ENCODE results near the gene SHC4. TPM values are rescaled to one million over a fixed set of nuclear protein-coding genes. Genes with fewer than 3 reads are reported as not detected.

Gene SHC4
- polyA plus RNA-seq, 1 donor (not counting 4 experiments of a cell fraction or from before 2014, with no cell fraction given): 0.94 TPM

DNA sequence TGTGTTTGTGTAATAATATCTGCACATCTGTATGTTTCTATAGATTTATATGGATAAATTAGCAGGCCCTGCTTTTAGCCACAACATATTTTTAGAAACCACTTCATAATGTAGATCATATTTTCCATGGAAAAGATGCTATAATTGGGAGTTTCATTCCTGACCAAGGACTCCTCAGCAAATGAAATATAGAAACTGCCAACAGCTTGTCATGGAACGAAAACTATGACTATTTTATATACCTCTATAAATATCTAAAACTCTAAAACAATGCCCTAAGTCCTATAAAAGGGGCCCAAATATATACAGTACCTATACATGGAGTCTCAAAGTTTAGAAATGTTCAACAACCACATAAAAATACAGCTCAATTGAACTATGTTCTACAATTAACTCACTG is 57.9 kb downstream of the SHC4 start:
- Histone ChIP-seq H3K9ac (ENCODE audit: control insufficient read depth, extremely low read depth, insufficient read depth, low read length) (no peak overlapping the region), H3K9me3 (ENCODE audit: control insufficient read depth, low read depth, low read length) (no peaks in the 10 kb centered on the region), H3K4me2 (ENCODE audit: control insufficient read depth, extremely low read depth, insufficient read depth, low read depth, low read length) (no peak overlapping the region), H2AFZ (ENCODE audit: control insufficient read depth, low read length) (no peak overlapping the region), H4K20me1 (ENCODE audit: control insufficient read depth, extremely low read depth, insufficient read depth, low read length) (no peaks in the 10 kb centered on the region), H3K36me3 (ENCODE audit: control insufficient read depth in 2 of 2, extremely low read depth in 1 of 2, insufficient read depth in 2 of 2, low read length in 2 of 2) (no peaks in the 10 kb centered on the region), H3K79me2 (ENCODE audit: control insufficient read depth, insufficient read depth, low read length) (no peaks in the 10 kb centered on the region), H3K4me1 (ENCODE audit: control insufficient read depth, extremely low read depth, insufficient read depth, low read length) (no peaks in the 10 kb centered on the region), H3K9me1 (ENCODE audit: control insufficient read depth, extremely low read depth, insufficient read depth, low read length) (no peaks in the 10 kb centered on the region), H3K27me3 (ENCODE audit: control insufficient read depth, extremely low read depth, insufficient read depth, low read length) (no peaks in the 10 kb centered on the region), H3K4me3 (ENCODE audit: control insufficient read depth in 2 of 3, extremely low read depth in 1 of 3, insufficient read depth in 2 of 3, low read depth in 1 of 3, low read length in 3 of 3) (no peak overlapping the region), H3K27ac (ENCODE audit: control insufficient read depth, insufficient read depth, low read length) (no peak overlapping the region)
- DNase-seq (ENCODE audit: low read depth, low spot score): no peak
- TF ChIP-seq, protein P1, sequence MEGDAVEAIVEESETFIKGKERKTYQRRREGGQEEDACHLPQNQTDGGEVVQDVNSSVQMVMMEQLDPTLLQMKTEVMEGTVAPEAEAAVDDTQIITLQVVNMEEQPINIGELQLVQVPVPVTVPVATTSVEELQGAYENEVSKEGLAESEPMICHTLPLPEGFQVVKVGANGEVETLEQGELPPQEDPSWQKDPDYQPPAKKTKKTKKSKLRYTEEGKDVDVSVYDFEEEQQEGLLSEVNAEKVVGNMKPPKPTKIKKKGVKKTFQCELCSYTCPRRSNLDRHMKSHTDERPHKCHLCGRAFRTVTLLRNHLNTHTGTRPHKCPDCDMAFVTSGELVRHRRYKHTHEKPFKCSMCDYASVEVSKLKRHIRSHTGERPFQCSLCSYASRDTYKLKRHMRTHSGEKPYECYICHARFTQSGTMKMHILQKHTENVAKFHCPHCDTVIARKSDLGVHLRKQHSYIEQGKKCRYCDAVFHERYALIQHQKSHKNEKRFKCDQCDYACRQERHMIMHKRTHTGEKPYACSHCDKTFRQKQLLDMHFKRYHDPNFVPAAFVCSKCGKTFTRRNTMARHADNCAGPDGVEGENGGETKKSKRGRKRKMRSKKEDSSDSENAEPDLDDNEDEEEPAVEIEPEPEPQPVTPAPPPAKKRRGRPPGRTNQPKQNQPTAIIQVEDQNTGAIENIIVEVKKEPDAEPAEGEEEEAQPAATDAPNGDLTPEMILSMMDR (optimal IDR thresholded peaks at IDR 0.05 in 1 of 3, IDR thresholded peaks at IDR 0.05 in 1 of 3, conservative IDR thresholded peaks at IDR 0.05 in 1 of 3; ENCODE audit: extremely low read depth in 1 of 3, insufficient read depth in 2 of 3, low read length in 3 of 3): no peak
- no peak for TF ChIP-seq EZH2 (IDR thresholded peaks at IDR 0.05; ENCODE audit: low read length)
- FAIRE-seq: no peak
- dilution Hi-C loops (cut with MboI; ENCODE audit: extremely low pct_ligation_motif_present, low sequenced_read_pairs): no loop called here

GRCh38 chr15:48905216-48905615 is 58.5 kb downstream of the SHC4 start:
- no peaks in the 10 kb centered on the region for H3K9me3 ChIP-seq (ENCODE audit: control insufficient read depth, low read depth, low read length)
- H3K27ac ChIP-seq (ENCODE audit: control insufficient read depth, insufficient read depth, low read length): no peak overlapping the region
- H3K27me3 ChIP-seq (ENCODE audit: control insufficient read depth, extremely low read depth, insufficient read depth, low read length): no peaks in the 10 kb centered on the region
- H3K9me1 ChIP-seq (ENCODE audit: control insufficient read depth, extremely low read depth, insufficient read depth, low read length): no peaks in the 10 kb centered on the region
- H3K36me3 ChIP-seq (ENCODE audit: control insufficient read depth in 2 of 2, extremely low read depth in 1 of 2, insufficient read depth in 2 of 2, low read length in 2 of 2): no peaks in the 10 kb centered on the region
- dilution Hi-C loops (cut with MboI; ENCODE audit: extremely low pct_ligation_motif_present, low sequenced_read_pairs): no loop called here
- H3K4me3 ChIP-seq (ENCODE audit: control insufficient read depth in 2 of 3, extremely low read depth in 1 of 3, insufficient read depth in 2 of 3, low read depth in 1 of 3, low read length in 3 of 3): no peak overlapping the region
- H2AFZ ChIP-seq (ENCODE audit: control insufficient read depth, low read length): no peak overlapping the region
- DNase-seq (ENCODE audit: low read depth, low spot score) (no peak), FAIRE-seq (no peak)
- H3K4me1 ChIP-seq (ENCODE audit: control insufficient read depth, extremely low read depth, insufficient read depth, low read length): no peaks in the 10 kb centered on the region
- no peak overlapping the region for H3K4me2 ChIP-seq (ENCODE audit: control insufficient read depth, extremely low read depth, insufficient read depth, low read depth, low read length)
- no peak overlapping the region for H3K9ac ChIP-seq (ENCODE audit: control insufficient read depth, extremely low read depth, insufficient read depth, low read length)
- no peaks in the 10 kb centered on the region for H4K20me1 ChIP-seq (ENCODE audit: control insufficient read depth, extremely low read depth, insufficient read depth, low read length)
- TF ChIP-seq, protein P1 (optimal IDR thresholded peaks at IDR 0.05 in 1 of 3, IDR thresholded peaks at IDR 0.05 in 1 of 3, conservative IDR thresholded peaks at IDR 0.05 in 1 of 3; ENCODE audit: extremely low read depth in 1 of 3, insufficient read depth in 2 of 3, low read length in 3 of 3): no peak
- TF ChIP-seq EZH2 (IDR thresholded peaks at IDR 0.05; ENCODE audit: low read length): no peak
- no peaks in the 10 kb centered on the region for H3K79me2 ChIP-seq (ENCODE audit: control insufficient read depth, insufficient read depth, low read length)
